GM18499 (cell line): ENCODE data around the gene STRA8.

Experiments
- ATAC-seq: cut with Tn5 transposase; IDR thresholded peaks from one replicate; pipeline ENCODE4 v1.9.1; 2021; ENCODE audit warnings: moderate number of reproducible peaks; ENCODE audit not compliant: insufficient read depth, unreplicated experiment

The STRA8 gene

GRCh38 chr7:135291809-135292253 lies 58.2 kb downstream of the STRA8 start:
- no peak for ATAC-seq

GRCh38 chr7:135299235-135299634 lies 65.6 kb downstream of the STRA8 start:
- no peak for ATAC-seq

GRCh38 chr7:135300913-135301765 lies 67.5 kb downstream of the STRA8 start:
- ATAC-seq: no peak
